GM18508 (cell line): ENCODE results near the gene RBM19.

Source experiments
- ATAC-seq: cut with Tn5 transposase; IDR thresholded peaks from one replicate; pipeline ENCODE4 v1.9.1; 2021; ENCODE audit warnings: moderate number of reproducible peaks; ENCODE audit not compliant: insufficient read depth, unreplicated experiment

Gene RBM19

DNA sequence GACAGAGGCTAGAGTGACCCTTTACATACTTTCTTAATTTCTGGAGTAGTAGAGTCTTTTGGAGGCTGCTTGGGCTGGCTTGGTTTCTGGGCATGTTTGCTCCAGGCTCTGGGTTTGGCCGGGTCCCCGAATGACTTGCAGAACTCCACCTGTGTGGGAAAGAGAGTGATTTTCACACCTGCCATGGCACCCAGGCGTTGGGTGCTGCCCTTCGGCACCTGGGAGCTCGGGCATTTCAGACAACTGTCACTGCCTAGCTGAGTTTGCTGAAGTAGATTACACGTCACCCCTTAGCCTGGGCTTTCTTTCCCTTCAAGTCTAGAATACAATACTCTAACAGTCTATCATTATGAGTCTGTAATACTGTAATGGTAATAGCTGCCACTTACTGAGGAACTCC lies 6.1 kb downstream of the RBM19 start:
- no peak for ATAC-seq

DNA sequence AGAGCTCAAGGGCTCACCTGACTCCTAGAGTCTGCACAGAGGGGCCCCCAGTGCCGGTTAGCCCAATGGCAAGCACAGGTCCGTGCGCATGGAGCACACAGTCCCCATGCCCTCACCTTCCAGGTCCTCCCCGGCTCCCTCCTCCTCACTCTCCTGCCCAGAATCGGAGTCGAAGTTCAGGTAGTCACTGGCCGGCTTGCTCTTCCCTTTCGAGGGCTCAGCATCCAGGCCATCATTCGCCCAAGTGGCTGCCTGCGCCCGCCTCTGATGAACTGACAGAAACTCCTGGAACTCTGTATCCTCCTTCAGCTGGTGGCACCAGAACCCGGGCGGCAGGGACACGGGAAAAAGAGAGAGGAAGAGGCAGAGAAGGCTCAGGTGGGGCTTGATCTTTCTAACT lies 7.0 kb downstream of the RBM19 start:
- ATAC-seq: no peak

DNA sequence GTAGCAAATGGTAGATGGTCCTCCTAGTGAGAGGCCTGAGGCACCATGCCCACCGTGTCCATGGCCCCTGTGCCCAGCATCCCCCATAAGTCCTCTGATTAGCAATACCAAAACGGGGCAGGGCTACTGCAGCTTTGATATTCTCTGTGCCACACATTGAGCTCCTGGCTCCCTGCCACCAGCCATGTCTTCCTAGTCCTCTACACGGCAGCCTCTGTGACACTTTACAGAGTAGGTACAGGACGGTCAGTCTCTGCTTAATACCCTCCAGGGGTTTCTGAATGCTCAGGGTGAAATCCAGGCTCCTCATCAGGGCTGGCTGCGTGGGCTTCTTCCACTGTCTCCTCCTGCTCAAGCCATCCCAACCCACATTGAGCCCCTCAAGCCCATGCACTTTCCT lies 8.0 kb downstream of the RBM19 start:
- no peak for ATAC-seq

DNA sequence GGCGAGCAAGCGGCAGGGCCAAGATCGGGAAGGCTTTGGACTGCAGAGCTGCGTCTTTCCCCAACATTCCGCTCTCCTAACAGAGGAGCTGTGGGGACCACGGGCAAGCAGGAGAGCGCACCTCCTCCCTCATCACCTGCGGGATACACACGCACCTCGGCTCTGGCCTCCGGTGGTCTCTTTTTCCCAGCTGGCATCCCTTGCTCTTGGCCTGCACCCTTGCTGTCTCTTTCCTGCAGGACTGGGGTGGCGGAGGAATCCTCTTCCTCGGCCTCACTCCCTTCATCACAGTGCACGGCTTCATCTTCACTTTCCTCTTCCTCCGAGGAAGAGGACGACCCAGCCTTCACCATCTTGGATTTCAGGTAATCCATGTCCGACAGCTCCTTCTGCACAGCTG lies 8.5 kb downstream of the RBM19 start:
- ATAC-seq: no peak

DNA sequence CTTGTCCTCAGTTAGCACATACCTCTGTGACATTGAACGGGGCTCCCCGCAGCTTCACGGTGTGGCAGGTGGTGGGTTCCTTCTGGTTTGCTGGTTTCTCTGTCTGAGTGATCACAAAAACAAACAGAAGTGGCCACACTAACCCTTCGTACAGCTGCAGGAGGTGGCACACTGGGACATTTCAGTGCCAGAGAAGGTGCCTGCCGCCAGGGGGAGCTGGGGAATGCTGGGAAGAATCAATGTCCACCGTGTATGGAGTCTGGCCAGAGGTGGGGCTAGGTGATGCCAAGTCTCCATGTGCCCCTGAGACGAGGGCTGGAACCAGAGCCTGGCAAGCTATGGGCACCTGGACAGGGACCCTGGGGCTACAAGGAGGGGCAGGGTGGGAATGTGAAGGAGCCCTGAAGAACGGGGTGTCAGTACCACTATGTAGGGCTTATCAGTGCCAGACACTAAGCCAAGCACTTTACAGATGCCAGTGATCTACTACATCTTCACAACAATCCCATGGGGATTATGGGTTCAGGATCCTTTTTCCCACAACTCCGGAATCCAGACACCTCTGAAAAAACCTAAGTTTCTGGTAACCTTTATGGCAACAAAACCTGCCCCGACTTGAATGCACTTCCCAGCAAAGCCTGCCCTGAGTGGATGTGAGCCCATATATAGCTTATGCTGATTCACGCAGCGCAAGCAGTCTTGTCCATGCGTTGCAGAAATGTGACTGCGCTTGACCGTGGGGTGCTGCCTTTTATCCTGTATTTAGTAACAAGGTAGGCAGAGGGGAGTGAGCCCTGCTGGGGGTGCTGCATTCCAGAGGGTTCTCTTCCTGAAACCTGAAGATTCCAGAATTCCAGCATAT lies 10.8 kb downstream of the RBM19 start:
- no peak for ATAC-seq

DNA sequence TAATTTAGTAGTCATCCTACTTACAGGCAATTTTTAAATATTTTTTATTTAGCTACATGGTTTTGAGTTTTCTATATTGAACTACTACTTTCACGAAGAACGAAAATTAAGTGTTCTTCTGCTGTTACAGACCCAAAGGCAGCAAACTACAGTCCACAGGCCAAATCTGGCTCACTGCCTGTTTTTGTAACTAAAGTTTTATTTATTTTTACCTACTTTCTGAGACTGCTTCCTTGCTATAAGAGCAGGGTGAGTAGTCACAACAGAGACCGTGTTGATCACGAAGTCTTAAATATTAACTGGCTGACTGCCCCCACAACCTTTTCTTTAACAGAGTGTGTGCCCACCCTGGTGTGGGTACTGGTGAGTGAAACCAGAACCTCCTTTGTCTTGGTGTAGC lies 11.6 kb downstream of the RBM19 start:
- no peak for ATAC-seq

DNA sequence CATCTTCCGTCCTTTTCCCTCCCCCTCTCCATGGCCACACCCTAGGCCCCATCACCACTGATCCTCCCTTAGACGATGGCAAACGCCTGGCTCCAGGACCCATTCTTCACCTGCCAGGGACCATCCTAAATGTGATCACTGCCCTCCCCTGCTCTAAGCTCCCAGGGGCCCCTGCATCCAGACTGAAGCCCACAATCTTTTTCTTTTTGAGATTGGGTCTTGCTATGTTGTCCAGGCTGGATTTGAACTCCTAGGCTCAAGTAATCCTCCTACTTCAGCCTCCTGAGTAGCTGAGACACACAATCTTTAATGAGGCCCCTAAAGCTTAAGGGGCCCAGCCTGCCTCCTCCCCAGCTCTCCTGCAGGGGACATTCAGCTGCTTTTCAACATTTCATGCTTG lies 15.3 kb downstream of the RBM19 start:
- no peak for ATAC-seq

DNA sequence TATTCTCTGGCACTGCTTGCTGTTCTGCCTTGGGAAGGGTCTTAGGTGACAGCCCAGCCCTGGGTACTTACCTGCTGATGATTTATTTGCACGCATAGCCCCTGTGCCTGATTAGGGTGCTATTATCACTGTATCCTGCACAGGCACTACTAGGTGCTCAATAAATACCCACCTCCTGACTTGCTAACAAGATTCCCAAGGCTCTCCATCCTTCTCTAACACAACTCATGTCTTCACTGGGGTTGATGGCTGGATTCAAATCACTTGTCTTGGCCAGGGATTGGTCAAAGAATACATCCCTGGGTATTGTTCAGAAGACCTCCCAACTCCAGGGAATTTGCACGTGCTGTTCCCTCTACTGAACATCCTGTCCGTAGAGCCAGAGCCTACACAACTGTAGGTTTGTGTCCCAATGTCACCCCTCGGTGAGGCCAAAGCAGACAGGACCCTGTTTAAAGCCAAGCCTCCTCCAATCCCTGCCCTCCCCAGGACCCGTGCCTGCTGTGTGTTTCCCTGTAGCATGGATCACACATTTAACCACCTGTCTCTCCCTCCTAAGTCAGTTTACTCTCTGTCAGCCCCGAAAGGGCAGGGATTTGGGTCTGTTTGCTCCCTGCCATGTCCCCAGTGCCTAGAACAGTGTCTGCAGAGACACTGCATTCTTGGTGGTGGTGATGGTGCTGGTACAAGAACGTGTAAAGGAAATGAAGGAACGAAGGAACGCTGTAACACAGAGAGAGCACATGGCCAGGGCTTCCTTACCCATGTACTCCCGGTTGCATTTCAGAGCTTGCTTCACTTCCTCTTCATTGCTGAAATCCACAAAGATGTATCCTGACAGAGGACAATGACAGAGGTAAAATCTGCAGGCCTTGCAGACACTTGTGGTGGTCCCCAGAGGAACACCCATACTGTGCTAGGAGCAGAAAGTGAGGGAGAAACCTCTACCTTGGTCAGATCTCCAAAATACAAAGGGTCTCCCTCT lies 16.5 kb downstream of the RBM19 start:
- no peak for ATAC-seq

DNA sequence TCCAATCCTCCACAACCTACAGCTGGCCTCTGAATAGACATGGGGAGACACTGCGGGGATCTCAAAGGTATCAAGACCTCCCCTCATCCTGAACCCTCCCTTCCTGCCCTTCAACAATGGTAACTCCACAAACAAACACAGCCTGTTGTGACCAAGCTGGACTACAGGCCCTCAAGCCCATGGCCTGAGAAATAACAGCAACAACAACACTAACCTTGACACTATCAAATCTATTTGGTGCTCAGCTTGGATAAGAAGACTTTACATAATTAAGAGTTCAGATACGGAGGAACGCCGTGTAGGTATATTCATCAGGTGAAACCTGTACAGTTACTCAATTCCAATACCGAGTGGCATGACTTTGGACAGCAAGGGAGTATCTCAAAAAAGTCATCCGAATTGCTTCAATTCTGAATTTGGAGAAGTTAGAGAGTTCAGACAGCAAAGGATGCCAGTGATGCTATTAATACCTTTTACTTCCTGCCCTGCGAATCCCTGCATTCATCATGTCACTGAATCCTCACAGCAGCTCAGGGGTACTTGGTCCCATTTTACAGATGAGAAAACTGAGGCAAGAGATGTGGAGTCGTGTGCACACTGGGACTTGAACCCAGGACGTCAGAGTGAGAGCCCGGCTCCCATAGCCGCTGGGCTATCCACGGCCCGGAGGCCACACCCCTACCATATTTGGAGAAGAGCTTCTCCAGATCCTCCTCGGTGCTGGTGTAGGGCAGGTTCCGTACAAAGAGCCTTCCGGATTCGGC lies 17.8 kb downstream of the RBM19 start:
- no peak for ATAC-seq

DNA sequence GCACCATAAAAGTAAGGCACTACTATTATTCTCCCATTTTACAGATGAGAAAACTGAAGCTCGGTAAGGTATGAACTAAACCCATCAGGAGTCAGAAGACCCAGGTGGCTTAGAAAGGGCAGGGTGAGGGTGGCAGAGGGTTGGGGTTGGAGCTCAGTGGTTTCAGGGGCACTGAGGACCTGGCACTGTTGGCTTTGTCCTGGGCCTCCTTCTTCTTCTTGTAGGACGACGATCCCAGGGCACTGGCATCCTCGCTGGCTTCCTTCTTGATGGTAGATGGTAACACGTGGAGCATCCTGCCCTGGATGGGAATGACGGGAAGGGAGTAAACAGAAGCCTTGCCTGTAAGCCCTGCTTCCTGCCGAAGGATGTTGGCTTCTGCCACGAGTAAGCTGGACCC lies 19.9 kb downstream of the RBM19 start:
- ATAC-seq: no peak

DNA sequence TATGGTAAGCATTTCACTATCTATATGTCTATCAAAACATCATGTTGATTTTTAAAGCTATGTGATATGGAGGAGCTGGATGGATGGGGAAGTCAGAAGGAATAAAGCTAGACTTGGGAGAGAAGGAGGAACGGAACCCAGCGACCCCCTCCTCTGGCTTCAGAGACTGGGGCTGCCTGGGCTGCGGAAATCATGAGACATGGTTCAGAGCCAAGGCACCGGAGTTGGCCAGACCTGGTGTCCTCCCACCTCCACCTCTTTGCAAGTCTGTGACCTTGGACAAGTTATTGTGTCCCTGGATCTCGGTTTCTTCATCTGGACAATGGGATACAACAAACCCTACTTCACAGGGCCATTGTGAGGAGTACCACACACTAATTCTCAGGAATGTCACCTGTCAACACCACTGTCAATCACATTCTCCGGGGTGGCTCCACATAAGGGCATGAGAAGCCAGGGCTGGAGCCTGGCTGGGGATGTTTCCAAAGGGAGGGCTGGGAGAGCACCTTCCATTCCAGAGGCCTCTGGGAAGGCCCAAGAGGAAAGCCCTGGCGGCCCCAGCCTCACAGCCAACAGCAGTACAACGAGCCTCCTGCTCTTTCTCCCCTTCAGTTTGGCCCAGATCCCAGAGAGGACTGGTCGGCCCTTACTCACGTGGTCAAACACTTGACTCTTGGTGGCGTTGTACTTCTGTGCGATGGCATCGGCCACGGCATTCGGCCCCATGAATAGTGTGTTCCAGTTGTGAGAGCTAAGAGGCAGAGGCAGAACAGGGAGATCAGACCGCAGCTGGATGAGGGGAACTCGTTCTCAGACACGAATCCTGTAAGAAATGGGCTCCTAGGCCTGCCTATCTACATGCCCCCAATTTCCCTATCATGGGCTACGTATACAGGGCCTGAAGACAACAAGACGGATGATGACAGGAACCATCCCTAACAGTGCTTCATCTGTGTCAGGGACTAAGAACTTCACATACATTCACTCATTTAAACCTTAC lies 20.7 kb downstream of the RBM19 start:
- no peak for ATAC-seq

DNA sequence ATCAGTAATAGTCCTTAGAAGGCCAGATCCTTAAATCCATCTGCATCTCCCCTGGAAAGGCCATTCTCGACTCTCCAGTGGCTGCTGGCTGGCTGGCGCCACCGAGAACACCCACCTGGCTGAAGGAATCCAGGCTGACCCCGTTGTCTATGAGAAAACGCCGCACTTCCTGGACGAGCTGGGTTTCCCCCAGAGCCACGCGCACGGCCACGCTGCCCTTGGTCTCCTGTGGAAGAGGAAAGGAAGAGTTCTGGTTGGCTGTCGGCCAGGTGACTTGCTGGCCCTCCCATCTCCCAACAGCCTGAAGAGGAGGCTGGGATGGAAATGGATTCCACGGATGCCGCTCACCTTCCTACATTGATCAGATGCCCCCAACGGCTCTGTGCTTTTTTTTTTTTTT lies 23.9 kb downstream of the RBM19 start:
- ATAC-seq: no peak

DNA sequence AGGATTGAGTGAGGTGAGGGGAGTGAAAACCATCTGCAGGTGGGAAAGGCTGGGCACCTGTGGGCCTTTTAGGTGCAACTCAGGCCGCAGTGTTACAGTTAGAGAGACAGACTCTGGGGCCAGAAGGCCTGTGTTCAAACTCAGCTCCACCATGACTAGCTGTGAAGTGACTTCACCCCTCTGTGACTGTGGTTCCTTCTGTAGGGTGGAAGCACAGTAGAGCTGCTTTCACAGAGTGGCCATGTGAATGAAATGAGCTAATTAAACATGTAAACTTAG lies 25.0 kb downstream of the RBM19 start:
- ATAC-seq: no peak

DNA sequence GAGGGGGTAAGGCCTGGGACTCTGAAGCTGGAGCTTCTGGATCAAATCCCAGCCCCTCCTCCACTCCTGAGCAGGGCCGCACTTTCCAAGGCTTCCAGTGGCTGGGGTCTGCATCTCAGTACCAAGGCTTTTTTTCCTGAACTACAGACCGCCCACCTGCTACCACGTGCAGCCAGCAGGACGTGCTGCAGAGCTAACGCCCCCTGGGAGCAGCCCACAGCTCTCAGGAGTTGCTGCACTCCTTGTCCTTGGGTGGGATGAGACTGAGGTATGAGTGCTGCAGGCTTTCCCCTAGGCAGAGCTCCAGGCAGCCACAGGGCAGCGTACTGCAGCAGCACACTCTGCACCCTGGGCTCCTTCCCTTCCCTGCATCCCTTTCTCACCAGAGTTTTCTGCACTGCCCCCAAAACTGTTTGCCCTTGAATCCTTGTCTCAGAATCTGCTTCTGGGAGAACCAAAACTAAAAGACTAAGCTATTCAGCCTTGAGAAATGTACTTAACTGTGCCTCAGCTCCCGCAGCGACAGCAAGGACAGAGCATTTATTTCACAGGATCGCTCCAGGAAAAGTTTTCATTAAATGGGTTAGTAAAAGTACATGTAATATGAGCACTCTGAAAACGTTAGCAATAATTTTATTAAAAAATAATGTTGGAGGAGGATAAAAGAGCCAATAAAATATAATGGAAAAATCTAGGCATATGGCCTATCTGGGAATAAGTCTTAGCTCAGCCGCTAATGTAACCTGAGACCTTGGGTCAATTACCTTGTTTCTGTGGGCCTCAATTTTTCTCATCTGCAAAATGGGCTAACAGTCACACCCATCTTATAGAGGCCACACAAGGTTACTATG lies 25.5 kb downstream of the RBM19 start:
- ATAC-seq: no peak

DNA sequence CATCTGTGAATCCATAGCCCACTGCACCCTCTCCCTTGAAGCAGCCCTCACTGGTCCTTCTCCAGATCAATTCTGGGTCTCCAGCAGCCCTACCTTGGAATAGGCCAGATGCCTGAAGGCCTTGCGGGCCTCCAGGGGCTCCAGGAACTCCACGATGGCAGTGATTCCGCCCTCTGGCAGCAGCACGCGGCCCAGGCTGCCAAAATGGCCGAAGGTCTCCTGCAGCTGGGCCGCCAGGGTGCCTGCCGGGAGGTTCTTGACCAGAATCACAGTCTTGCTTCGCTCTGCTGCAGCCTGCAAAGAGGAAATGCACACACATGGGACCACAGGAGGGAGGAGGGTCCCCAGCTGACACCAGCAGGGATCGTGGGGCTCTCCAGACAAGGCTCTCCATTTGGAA lies 26.3 kb downstream of the RBM19 start:
- no peak for ATAC-seq

DNA sequence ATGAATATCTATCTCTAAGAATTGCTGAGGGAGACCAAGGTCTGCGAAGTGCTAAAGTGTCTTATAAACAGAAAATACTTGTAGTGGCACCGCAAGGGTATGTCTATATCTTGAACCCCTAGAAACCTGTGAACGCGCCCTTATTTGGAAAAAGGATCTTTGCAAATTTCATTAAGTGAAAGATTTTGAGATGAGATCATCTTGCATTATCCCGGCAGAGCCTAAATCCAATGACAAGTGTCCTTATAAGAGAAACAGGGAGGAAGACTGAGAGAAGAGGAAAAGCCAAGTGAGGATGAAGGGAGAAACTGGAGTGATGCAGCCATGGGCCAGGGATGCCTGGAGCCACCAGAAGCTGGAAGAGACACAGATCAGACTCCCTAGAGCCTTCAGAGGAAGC lies 27.7 kb downstream of the RBM19 start:
- ATAC-seq: no peak

DNA sequence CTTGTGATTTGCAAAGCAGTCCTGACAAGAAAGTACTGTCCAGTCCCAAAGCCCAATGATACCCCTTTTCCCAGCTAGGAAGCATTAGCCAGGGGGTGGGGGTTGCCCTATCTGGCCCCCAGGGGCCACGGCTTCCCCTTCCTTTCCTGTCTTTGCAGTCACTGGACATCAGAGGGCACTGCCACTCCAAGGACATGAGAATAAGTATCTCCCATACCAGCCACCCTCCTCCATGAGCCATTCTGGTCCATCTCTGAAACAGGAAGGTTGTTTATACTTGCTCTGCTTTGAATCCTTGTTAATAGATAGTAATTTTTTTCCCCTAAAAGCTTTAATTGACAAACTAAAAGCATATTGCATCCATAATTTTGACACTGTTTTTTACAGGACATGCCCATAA lies 29.7 kb downstream of the RBM19 start:
- no peak for ATAC-seq

DNA sequence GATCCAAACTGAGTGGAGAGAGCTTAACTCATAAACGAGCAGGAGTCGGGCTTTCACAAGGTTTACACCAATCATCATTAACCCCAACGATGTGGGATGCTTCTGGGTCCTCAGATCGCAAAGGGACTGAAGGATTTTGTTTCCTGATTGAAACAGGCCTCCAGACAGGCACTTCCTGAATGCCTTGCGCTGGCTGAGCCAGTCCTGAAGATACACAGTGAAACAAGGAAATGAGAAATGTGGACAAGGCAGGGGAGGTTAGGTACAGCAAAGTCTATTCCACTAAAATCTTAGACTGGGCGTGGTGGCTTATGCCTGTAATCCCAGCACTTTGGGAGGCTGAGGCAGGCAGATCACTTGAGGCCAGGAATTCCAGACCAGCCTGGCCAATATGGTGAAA lies 30.7 kb downstream of the RBM19 start:
- ATAC-seq: no peak

DNA sequence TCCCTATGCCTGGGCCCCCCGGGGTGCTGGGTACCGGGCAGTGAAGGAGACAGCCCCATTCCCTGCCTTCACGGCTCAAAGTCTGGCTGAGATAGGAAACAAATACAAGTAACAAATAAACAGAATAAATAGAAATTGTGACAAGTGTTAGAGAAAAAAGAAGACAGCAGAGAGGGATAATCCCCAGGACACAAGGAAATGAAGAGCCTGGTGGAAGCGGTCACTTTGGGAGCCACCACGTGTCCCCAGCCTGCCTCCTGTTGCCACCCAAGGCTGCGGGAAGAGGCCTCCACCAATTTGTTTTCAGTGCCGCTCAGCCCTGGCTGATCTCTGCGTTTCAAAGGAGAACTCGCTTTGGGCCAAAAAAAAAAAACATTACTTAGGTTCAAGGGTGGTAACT lies 31.2 kb downstream of the RBM19 start:
- no peak for ATAC-seq
